ENCODE data around the gene GUCA1A.

DNA sequence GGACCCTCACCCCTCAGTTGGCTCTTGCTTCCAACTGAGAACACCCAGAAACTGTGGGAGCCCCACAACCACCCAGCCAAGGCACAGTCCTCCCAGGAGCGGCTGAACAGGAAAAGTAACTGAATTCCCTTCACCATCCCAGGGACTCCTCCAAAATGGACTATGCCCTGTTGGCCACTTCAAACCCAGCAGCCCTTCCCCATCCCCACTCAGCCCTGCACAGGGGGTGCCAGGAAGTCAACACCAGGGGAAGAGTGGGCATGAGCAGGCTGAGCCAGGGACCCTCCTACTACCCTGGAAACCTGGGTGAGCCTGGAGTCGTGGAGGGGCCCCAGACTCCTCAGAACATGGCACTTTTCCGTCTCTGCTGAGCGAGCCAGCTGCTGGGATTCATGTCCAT lies 11.3 kb downstream of the GUCA1A start:
- TF ChIP-seq CTCF (conservative IDR thresholded peaks at IDR 0.05; ENCODE audit: low read length) (no peak), EZH2phosphoT487 (IDR thresholded peaks at IDR 0.05; ENCODE audit: borderline replicate concordance) (no peak)
